Stimulated activated CD8-positive, alpha-beta memory T cell treated with anti-CD3 and anti-CD28 coated beads, Interleukin-4, amount 100 ng/mL, for 1 hour (primary cell): Measurements from ENCODE around the gene FAM20A.
"Not testable (repeated sequence)": the region's sequence is repeated elsewhere in the genome, so short reads cannot be mapped to it uniquely, and the experiment has no call there.

Experiments used
- DNase-seq, 2 donors: peaks; one replicate each; pipeline ENCODE4 v3.0.0-alpha.2; 2020; ENCODE audit warnings: low read depth in 2 of 2, low spot score in 1 of 2

The FAM20A gene

GRCh38 chr17:68589086-68589485 lies 12.1 kb downstream of the FAM20A start:
- no peak for DNase-seq

- DNase-seq = no peak
Observed at GRCh38 chr17:68588362-68588761, 12.8 kb downstream of the FAM20A start.

GRCh38 chr17:68587847-68588246 lies 13.3 kb downstream of the FAM20A start:
- no peak for DNase-seq

GRCh38 chr17:68587026-68587425 lies 14.1 kb downstream of the FAM20A start:
- DNase-seq = no peak

GRCh38 chr17:68585643-68586042 lies 15.5 kb downstream of the FAM20A start:
- no peak for DNase-seq

GRCh38 chr17:68584581-68585303 lies 16.4 kb downstream of the FAM20A start:
- no peak for DNase-seq

- DNase-seq = not testable (repeated sequence)
Observed at GRCh38 chr17:68582867-68583266, 18.3 kb downstream of the FAM20A start.

- DNase-seq = no peak
Observed at GRCh38 chr17:68581863-68582645, 19.1 kb downstream of the FAM20A start.

GRCh38 chr17:68580236-68580770 lies 20.9 kb downstream of the FAM20A start:
- no peak for DNase-seq

GRCh38 chr17:68579194-68579927 lies 21.8 kb downstream of the FAM20A start:
- no peak for DNase-seq

GRCh38 chr17:68578236-68578635 lies 22.9 kb downstream of the FAM20A start:
- DNase-seq = no peak

GRCh38 chr17:68577497-68577821 lies 23.7 kb downstream of the FAM20A start:
- no peak for DNase-seq

- no peak for DNase-seq
Observed at GRCh38 chr17:68576811-68577496, 24.2 kb downstream of the FAM20A start.

- DNase-seq = no peak
Observed at GRCh38 chr17:68576137-68576536, 25.0 kb downstream of the FAM20A start.

- DNase-seq = no peak
Observed at GRCh38 chr17:68573338-68573737, 27.8 kb downstream of the FAM20A start.

GRCh38 chr17:68572138-68572842 lies 28.9 kb downstream of the FAM20A start:
- DNase-seq = no peak

GRCh38 chr17:68570526-68570925 lies 30.6 kb downstream of the FAM20A start:
- DNase-seq = no peak

- DNase-seq = no peak
Observed at GRCh38 chr17:68569346-68569745, 31.8 kb downstream of the FAM20A start.

- DNase-seq = no peak
Observed at GRCh38 chr17:68568581-68568980, 32.6 kb downstream of the FAM20A start.

- DNase-seq = no peak
Observed at GRCh38 chr17:68567581-68567980, 33.6 kb downstream of the FAM20A start.

GRCh38 chr17:68567035-68567434 lies 34.1 kb downstream of the FAM20A start:
- DNase-seq = no peak
